ENCODE results near the gene PRKACG. TPM values are rescaled to one million over a fixed set of nuclear protein-coding genes. Genes with fewer than 3 reads are reported as not detected.

Gene PRKACG
- total RNA-seq, 1 donor from 2014 or later, result not detected

DNA sequence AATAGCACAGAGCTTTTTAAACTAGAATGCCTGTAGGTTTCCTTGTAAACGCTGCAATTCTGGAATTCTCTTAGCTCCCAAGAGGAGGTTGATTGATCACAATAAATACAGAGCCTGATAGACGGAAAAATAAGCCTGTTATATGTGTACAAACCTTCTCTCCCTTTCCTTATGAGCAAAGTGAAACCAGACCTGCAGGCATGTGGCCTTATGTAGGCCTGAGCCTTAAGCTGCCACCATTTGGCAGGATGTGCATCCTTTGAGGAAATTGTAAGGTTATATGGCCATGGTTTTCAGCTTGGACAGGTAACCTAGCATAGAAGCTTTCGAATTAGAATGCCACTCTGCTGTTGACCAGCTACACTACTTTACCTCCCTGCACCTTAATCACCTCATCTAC is 49.1 kb downstream of the PRKACG start:
- ATAC-seq (no peak), DNase-seq (ENCODE audit: low spot score) (no peak)
- intact Hi-C loops (cut with DNase I), result no loop called here

DNA sequence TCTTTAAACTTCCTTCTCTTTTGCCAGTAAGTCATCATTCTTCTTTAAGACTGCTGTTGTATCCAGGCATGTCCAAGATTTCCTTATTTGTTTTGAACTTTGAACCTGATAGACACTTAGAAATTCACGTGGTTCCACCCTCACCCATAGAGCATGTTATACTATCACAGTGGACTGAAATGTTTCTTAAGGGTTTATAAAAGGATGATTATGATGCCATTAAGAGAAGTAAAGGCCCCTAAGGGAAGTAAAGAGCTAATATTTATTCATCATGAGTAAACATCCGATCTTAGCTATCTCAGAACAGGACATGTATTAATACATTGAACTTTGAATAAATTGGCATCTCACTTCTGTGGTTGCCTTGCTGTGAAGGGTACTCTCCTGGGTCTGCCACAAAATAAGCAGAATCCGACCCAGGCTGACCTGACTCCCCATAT is 49.8 kb downstream of the PRKACG start:
- ATAC-seq (no peak), DNase-seq (ENCODE audit: low spot score) (no peak)
- intact Hi-C loops (cut with DNase I), result no loop called here

DNA sequence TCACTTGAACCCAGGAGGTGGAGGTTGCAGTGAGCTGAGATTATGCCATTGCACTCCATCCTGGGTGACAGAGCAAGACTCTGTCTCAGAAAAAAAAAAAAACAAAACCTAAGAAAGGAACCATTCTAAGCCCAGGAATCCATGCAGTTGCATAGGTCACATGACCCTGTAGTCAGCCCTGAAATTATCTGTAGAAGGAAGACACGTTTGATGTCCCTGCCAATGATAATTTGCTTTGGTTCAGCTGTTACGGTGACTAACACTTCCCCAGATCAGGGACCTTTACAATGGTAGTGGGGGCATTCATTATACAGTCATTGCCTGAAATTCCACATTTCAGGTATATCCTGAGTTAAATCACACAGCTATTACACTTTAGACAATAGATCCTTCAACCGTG is 50.5 kb downstream of the PRKACG start:
- intact Hi-C loops (cut with DNase I), result no loop called here
- no peak for DNase-seq (ENCODE audit: low spot score)
- no peak for ATAC-seq

Other genes starting within 250 kb of the PRKACG start
- 7.2 TPM for gene FXN, start 21.6 kb upstream of the PRKACG start, total RNA-seq
- 129 TPM for gene TJP2, start 160.2 kb upstream of the PRKACG start, total RNA-seq